Stimulated activated CD4-positive, alpha-beta T cell treated with anti-CD3 and anti-CD28 coated beads, Interleukin-1b, Interleukin-23, amount 100 ng/mL, for 4 hours (primary cell): Measurements from ENCODE around the gene FZD1.

Experiments
- DNase-seq, 2 donors: peaks; one replicate each; pipeline ENCODE4 v3.0.0-alpha.2; 2020; ENCODE audit warnings: low read depth in 2 of 2

FZD1 gene

GRCh38 chr7:91264046-91264923, at the start of gene FZD1:
FZD1 (plus strand) TSS chr7:91264433; CDS start chr7:91264881, 448 bp downstream.
- DNase-seq: peak; percentile 13 to 47

GRCh38 chr7:91226411-91226810, 37.8 kb upstream of the FZD1 start:
- DNase-seq: no peak

- DNase-seq: no peak
Measured at GRCh38 chr7:91228327-91228726, 35.9 kb upstream of the FZD1 start.

GRCh38 chr7:91228927-91229558, 35.2 kb upstream of the FZD1 start:
- DNase-seq: no peak

- DNase-seq: no peak
Measured at GRCh38 chr7:91230100-91230499, 34.1 kb upstream of the FZD1 start.

GRCh38 chr7:91230503-91230902, 33.7 kb upstream of the FZD1 start:
- DNase-seq: no peak

GRCh38 chr7:91233212-91233611, 31.0 kb upstream of the FZD1 start:
- no peak for DNase-seq

- no peak for DNase-seq
Measured at GRCh38 chr7:91235211-91235832, 28.9 kb upstream of the FZD1 start.

- no peak for DNase-seq
Measured at GRCh38 chr7:91239171-91239604, 25.0 kb upstream of the FZD1 start.

- DNase-seq: no peak
Measured at GRCh38 chr7:91239772-91240171, 24.5 kb upstream of the FZD1 start.

- no peak for DNase-seq
Measured at GRCh38 chr7:91240376-91240941, 23.8 kb upstream of the FZD1 start.

GRCh38 chr7:91242097-91242844, 22.0 kb upstream of the FZD1 start:
- no peak for DNase-seq

- no peak for DNase-seq
Measured at GRCh38 chr7:91243591-91244301, 20.5 kb upstream of the FZD1 start.

GRCh38 chr7:91247500-91247899, 16.7 kb upstream of the FZD1 start:
- no peak for DNase-seq

- no peak for DNase-seq
Measured at GRCh38 chr7:91248996-91249395, 15.2 kb upstream of the FZD1 start.

GRCh38 chr7:91249506-91250233, 14.6 kb upstream of the FZD1 start:
- no peak for DNase-seq

- no peak for DNase-seq
Measured at GRCh38 chr7:91250706-91251105, 13.5 kb upstream of the FZD1 start.

GRCh38 chr7:91251877-91252276, 12.4 kb upstream of the FZD1 start:
- DNase-seq: no peak

- DNase-seq: no peak
Measured at GRCh38 chr7:91263384-91264045, 718 bp upstream of the FZD1 start.
